Measurements from ENCODE around the gene PRMT3.
A peak's percentile ranks its signal among the peaks of the same experiment; 100 is the strongest.
"Not testable (repeated sequence)": the region's sequence is repeated elsewhere in the genome, so short reads cannot be mapped to it uniquely, and the experiment has no call there.

The PRMT3 gene

GRCh38 chr11:20372081-20372626, 15.4 kb upstream of the PRMT3 start:
- no peaks in the 10 kb centered on the region for H3K9me3 ChIP-seq
- no peaks in the 10 kb centered on the region for H3K36me3 ChIP-seq
- no peak overlapping the region for H3K4me3 ChIP-seq (ENCODE audit: low read depth, low read length)
- no peak for DNase-seq
- TF ChIP-seq CTCF (IDR thresholded peaks at IDR 0.05; ENCODE audit: low read depth, low read length), result no peak
- H3K4me1 ChIP-seq, result peaks cover 14% of the 10 kb centered on the region
- no peaks in the 10 kb centered on the region for H3K27me3 ChIP-seq

- H3K36me3 ChIP-seq, result no peaks in the 10 kb centered on the region
These were observed 14.4 kb upstream of the PRMT3 start for GRCh38 chr11:20373147-20373546.

GRCh38 chr11:20373568-20374209, 13.8 kb upstream of the PRMT3 start:
- no peak overlapping the region for H3K4me3 ChIP-seq (ENCODE audit: low read depth, low read length)
- H3K36me3 ChIP-seq, result no peaks in the 10 kb centered on the region
- no peak for TF ChIP-seq CTCF (IDR thresholded peaks at IDR 0.05; ENCODE audit: low read depth, low read length)
- H3K4me1 ChIP-seq, result peaks cover 9% of the 10 kb centered on the region; the same call in 1 of the 2 replicates
- DNase-seq, result no peak
- H3K9me3 ChIP-seq, result no peaks in the 10 kb centered on the region
- H3K27me3 ChIP-seq, result no peaks in the 10 kb centered on the region

More at GRCh38 chr11:20373147-20373546, 14.4 kb upstream of the PRMT3 start:
- H3K4me1 ChIP-seq, result peaks cover 13% of the 10 kb centered on the region
- no peak for TF ChIP-seq CTCF (IDR thresholded peaks at IDR 0.05; ENCODE audit: low read depth, low read length)
- H3K4me3 ChIP-seq (ENCODE audit: low read depth, low read length), result peak overlapping the region; percentile 19; the same call in 1 of the 2 replicates
- H3K9me3 ChIP-seq, result no peaks in the 10 kb centered on the region
- no peak for DNase-seq
- no peaks in the 10 kb centered on the region for H3K27me3 ChIP-seq

- DNase-seq, result no peak
- no peaks in the 10 kb centered on the region for H3K27me3 ChIP-seq
- H3K4me3 ChIP-seq (ENCODE audit: low read depth, low read length), result no peak overlapping the region
- peaks cover 2% of the 10 kb centered on the region; the same call in 1 of the 2 replicates for H3K4me1 ChIP-seq
- no peaks in the 10 kb centered on the region for H3K9me3 ChIP-seq
- no peaks in the 10 kb centered on the region for H3K36me3 ChIP-seq
- TF ChIP-seq CTCF (IDR thresholded peaks at IDR 0.05; ENCODE audit: low read depth, low read length), result no peak
These were observed 12.7 kb upstream of the PRMT3 start for GRCh38 chr11:20374741-20375300.

GRCh38 chr11:20376162-20376730, 11.3 kb upstream of the PRMT3 start:
- no peak for DNase-seq
- TF ChIP-seq CTCF (IDR thresholded peaks at IDR 0.05; ENCODE audit: low read depth, low read length), result no peak
- Histone ChIP-seq H3K27me3 (no peaks in the 10 kb centered on the region), H3K4me1 (no peaks in the 10 kb centered on the region), H3K9me3 (no peaks in the 10 kb centered on the region), H3K4me3 (ENCODE audit: low read depth, low read length) (no peak overlapping the region), H3K36me3 (no peaks in the 10 kb centered on the region)

- not testable (repeated sequence) for H3K4me1 ChIP-seq; H3K9me3 ChIP-seq; H3K4me3 ChIP-seq (ENCODE audit: low read depth, low read length); DNase-seq; H3K27me3 ChIP-seq; H3K36me3 ChIP-seq
These were observed 1.5 kb upstream of the PRMT3 start for GRCh38 chr11:20385996-20386395.
